K562 (cell line): ENCODE measurements around the gene KIF1A. TPM values are rescaled to one million over a fixed set of nuclear protein-coding genes. Genes with fewer than 3 reads are reported as not detected.
A peak's percentile ranks its signal among the peaks of the same experiment; 100 is the strongest.

ENCODE experiments used
- ATAC-seq: fragments of 200-7000 bp; cut with Tn5 transposase; 3 replicates; pipeline ENCODE4 v1.9.1; 2020; ENCODE audit warnings: moderate library complexity
- BruUV-seq: library from RNA; stranded (reverse); fragments of 400-500 nt; replicated peaks from 2 replicates; lab custom pipeline; 2021; lab: Mats Ljungman, UMichigan
- CTCF ChIA-PET: fragments of 300-600 bp; formaldehyde crosslinking; extraction: SDS; loops from one replicate; lab custom pipeline; 2021; ENCODE audit warnings: low intra/inter-chr PET ratio; lab: Yijun Ruan, JAX
- POLR2A ChIA-PET: fragments of 300-600, 350-650 bp; sonication (Branson Sonifier 250); formaldehyde crosslinking; extraction: SDS; loops from one replicate; lab custom pipeline; 2021; ENCODE audit warnings: antibody characterized with exemption, inconsistent platforms; lab: Yijun Ruan, JAX
- DNase-seq, 4 experiments: peaks; one replicate each; pipeline versions ENCODE4 v3.0.0 to v3.0.0-alpha.2; 2011 to 2018; ENCODE audit warnings: low spot score in 3 of 4, mixed read lengths in 3 of 4; ENCODE audit errors: extremely low read depth in 1 of 4
- FAIRE-seq: peaks from 2 replicates; lab custom pipeline; 2011; peaks lifted over from hg19 to GRCh38; lab: Jason Lieb, UNC
- H2AFZ ChIP-seq: 2 replicates; pipeline ENCODE4 v1.6.0; 2011; ENCODE audit warnings: low read depth, low read length, control low read depth, inconsistent platforms
- H3K27ac ChIP-seq: fragments of 200-600 bp; 3 replicates; pipeline ENCODE4 v1.8.0; 2011; ENCODE audit warnings: low read depth, mild to moderate bottlenecking, control low read depth, inconsistent platforms, low read length, moderate library complexity, mixed read lengths; ENCODE audit errors: extremely low read depth
- H3K27me3 ChIP-seq, 2 experiments: fragments of 300-600 bp in 1 of 2; 2 replicates in 1 of 2; 3 replicates in 1 of 2; pipeline versions ENCODE4 v1.6.0 to v1.8.0; 2011; ENCODE audit warnings: inconsistent platforms in 2 of 2, low read length in 2 of 2, mild to moderate bottlenecking in 1 of 2, mixed read lengths in 1 of 2, moderate library complexity in 1 of 2; ENCODE audit not compliant: control insufficient read depth in 2 of 2, insufficient read depth in 2 of 2
- H3K36me3 ChIP-seq: fragments of 300-600 bp; 3 replicates; pipeline ENCODE4 v1.8.0; 2011; ENCODE audit warnings: mild to moderate bottlenecking, low read length, inconsistent platforms; ENCODE audit not compliant: control insufficient read depth, insufficient read depth
- H3K4me1 ChIP-seq, 2 experiments: fragments of 200-600 bp in 1 of 2; replicated peaks in 1 of 2; 2 replicates in 1 of 2; 3 replicates in 1 of 2; pipeline versions ENCODE4 v1.5.1 to v1.8.0; 2011; ENCODE audit warnings: inconsistent platforms in 2 of 2, low read length in 2 of 2, mild to moderate bottlenecking in 1 of 2, mixed read lengths in 1 of 2, moderate library complexity in 1 of 2; ENCODE audit not compliant: control insufficient read depth in 2 of 2, insufficient read depth in 2 of 2
- H3K4me2 ChIP-seq: 2 replicates; pipeline ENCODE4 v1.6.1; 2011; ENCODE audit warnings: low read length, control low read depth, inconsistent platforms, mixed read lengths; ENCODE audit not compliant: insufficient read depth
- H3K4me3 ChIP-seq: fragments of 200-600 bp; sonication (generic), shearing (Covaris generic); 2 replicates; pipeline ENCODE4 v1.5.1; 2016; ENCODE audit warnings: control low read depth, inconsistent platforms
- H3K79me2 ChIP-seq: fragments of 200-600 bp; 3 replicates; pipeline ENCODE4 v1.8.0; 2011; ENCODE audit warnings: low read length, inconsistent platforms; ENCODE audit not compliant: control insufficient read depth, insufficient read depth
- H3K9ac ChIP-seq, 2 experiments: 2 replicates each; pipeline versions ENCODE4 v1.6.0 to v1.6.1; 2011; ENCODE audit warnings: low read depth in 2 of 2, low read length in 2 of 2, control low read depth in 1 of 2, inconsistent platforms in 1 of 2, mild to moderate bottlenecking in 1 of 2, mixed read lengths in 1 of 2; ENCODE audit not compliant: insufficient read depth in 1 of 2
- H3K9me1 ChIP-seq: one replicate; pipeline ENCODE4 v1.6.0; 2011; ENCODE audit warnings: inconsistent platforms, mild to moderate bottlenecking, low read length, moderate library complexity; ENCODE audit not compliant: control insufficient read depth, insufficient read depth
- H3K9me3 ChIP-seq: replicated peaks from 2 replicates; pipeline ENCODE4 v1.5.1; 2011; ENCODE audit warnings: low read depth, low read length, inconsistent platforms; ENCODE audit not compliant: control insufficient read depth, insufficient read depth
- H4K20me1 ChIP-seq: replicated peaks from 2 replicates; pipeline ENCODE4 v1.6.1; 2011; ENCODE audit warnings: low read length, inconsistent platforms, mixed read lengths; ENCODE audit not compliant: control insufficient read depth, insufficient read depth
- JUND ChIP-seq, 2 experiments: IDR thresholded peaks; 2 replicates in 1 of 2; 3 replicates in 1 of 2; pipeline ENCODE4 v1.6.1; 2011; ENCODE audit warnings: borderline replicate concordance in 2 of 2, low read depth in 2 of 2, low read length in 2 of 2, improper control_type of control experiment in 1 of 2, missing biosample characterization in 1 of 2, missing genetic modification characterization in 1 of 2, missing genetic modification reagents in 1 of 2
- MXD1 ChIP-seq: fragments of 250-450 bp; sonication (Bioruptor Pico); IDR thresholded peaks from 2 replicates; pipeline ENCODE4 v1.8.0; 2021; ENCODE audit warnings: borderline replicate concordance, mild to moderate bottlenecking, moderate library complexity; ENCODE audit not compliant: poor library complexity, severe bottlenecking
- SMARCC2 ChIP-seq: fragments of 450-650 bp; IDR thresholded peaks from 2 replicates; pipeline ENCODE4 v1.6.1; 2017; ENCODE audit warnings: antibody characterized with exemption, moderate library complexity, mild to moderate bottlenecking, low read depth
- SREBF2 ChIP-seq: sonication (generic); formaldehyde crosslinking; IDR thresholded peaks from 2 replicates; pipeline ENCODE4 v1.4.0; 2020; ENCODE audit warnings: mild to moderate bottlenecking, missing genetic modification reagents
- ZFP36 ChIP-seq: fragments of 150-350 bp; IDR thresholded peaks from 2 replicates; pipeline ENCODE4 v1.6.1; 2018; ENCODE audit warnings: low read length, low read depth; ENCODE audit not compliant: partially characterized antibody
- ZNF217 ChIP-seq: sonication (generic); formaldehyde crosslinking; IDR thresholded peaks from 2 replicates; pipeline ENCODE4 v1.8.0; 2022; ENCODE audit warnings: mild to moderate bottlenecking, missing genetic modification reagents
- ZNF263 ChIP-seq: sonication (generic); formaldehyde crosslinking; IDR thresholded peaks from 2 replicates; pipeline ENCODE4 v1.8.0; 2022; ENCODE audit warnings: mild to moderate bottlenecking, missing genetic modification reagents, borderline replicate concordance
- ZNF274 ChIP-seq: IDR thresholded peaks from 2 replicates; pipeline ENCODE4 v1.6.1; 2011; ENCODE audit warnings: low read depth, mild to moderate bottlenecking, low read length, moderate library complexity, borderline replicate concordance
- ZNF324 ChIP-seq: fragments of 250-450 bp; sonication (Bioruptor Pico); IDR thresholded peaks from 2 replicates; pipeline ENCODE4 v1.4.0; 2020; ENCODE audit warnings: mild to moderate bottlenecking
- WGBS: fragments of 100-300 bp; shearing (Covaris generic); methylation state at CpG from one replicate; pipeline ENCODE4 v1.1.6; 2016; ENCODE audit warnings: low coverage, mixed read lengths; ENCODE audit not compliant: insufficient coverage; ENCODE audit errors: missing lambda C conversion rate; 5-methylcytosine and 5-hydroxymethylcytosine counted together
- in situ Hi-C: fragments of 300-500 bp; cut with MboI; formaldehyde crosslinking; loops from 4 replicates; pipeline ENCODE4 v1.15.0; 2018; ENCODE audit warnings: inconsistent platforms, mixed read lengths
- intact Hi-C: fragments of 100-400 bp; cut with micrococcal nuclease; formaldehyde crosslinking; loops from 2 replicates; pipeline ENCODE4 v1.14.2; 2022
- polyA plus RNA-seq, 8 experiments: library from polyadenylated mRNA; depleted of rRNA in 4 of 8; stranded (reverse) in 5 of 8; unstranded in 3 of 8; fragments of >200 nt; fragmentation: Nextera tagmentation in 2 of 8; fragmentation: Illumina TruSeq in 1 of 8; extraction: Ambion mirVana in 2 of 8; extraction: Trizol in 1 of 8; gene quantifications; 2 replicates each; pipeline versions ENCODE4 v1.2.1 to v1.2.3, GENCODE V29; 2011 to 2014; ENCODE audit warnings: inconsistent platforms in 1 of 8, missing spikeins in 1 of 8
- total RNA-seq, 7 experiments: library from RNA; depleted of rRNA in 6 of 7; stranded (reverse); fragments of >200 nt in 6 of 7; fragmentation: Illumina TruSeq in 2 of 7; extraction: Trizol in 2 of 7; gene quantifications; 2 replicates each; pipeline versions ENCODE4 v1.2.1 to v1.2.3, GENCODE V29; 2011 to 2021; ENCODE audit warnings: low replicate concordance in 1 of 7

Gene KIF1A
- total and polyA plus RNA-seq, 9 of the 15 experiments (the other 6 are each of a cell fraction or from before 2014, with no cell fraction given), result 0.07 to 1.4 (median 0.45) TPM; not detected in 2

GRCh38 chr2:240786355-240786841, 33.6 kb downstream of the KIF1A start:
- H3K9me3 ChIP-seq, result no peaks in the 10 kb centered on the region
- no peak overlapping the region for H3K4me2 ChIP-seq
- no peak for FAIRE-seq
- no peak overlapping the region for H3K9ac ChIP-seq
- no peaks in the 10 kb centered on the region for H3K9me1 ChIP-seq
- no TSS peak for BruUV-seq
- DNase-seq, result no peak
- H3K36me3 ChIP-seq, result no peaks in the 10 kb centered on the region
- no peaks in the 10 kb centered on the region for H4K20me1 ChIP-seq
- H2AFZ ChIP-seq, result no peak overlapping the region
- no peaks in the 10 kb centered on the region for H3K79me2 ChIP-seq
- ATAC-seq, result no peak
- 0% methylated on average over 6 of the region's 8 CpGs for WGBS
- TF ChIP-seq SMARCC2 (no peak), ZNF324 (CRISPR knock-in tag) (no peak), JUND (IDR thresholded peaks at IDR 0.05; ENCODE audit: borderline replicate concordance, low read depth, low read length) (no peak), JUND (tag; IDR thresholded peaks at IDR 0.05; ENCODE audit: borderline replicate concordance, low read depth, low read length) (no peak), ZNF217 (CRISPR knock-in tag) (no peak), ZNF274 (no peak), ZNF263 (CRISPR knock-in tag) (peak; percentile 52; the same call in 1 of the 2 replicates), MXD1 (no peak), ZFP36 (no peak), SREBF2 (CRISPR knock-in tag) (no peak)
- in situ Hi-C loops (no loop called here), intact Hi-C loops (no loop called here)
- H3K4me1 ChIP-seq, result peaks cover 0 to 21% of the 10 kb centered on the region in 2 experiments; a peak in 1 of 5 replicates
- ChIA-PET CTCF (no interaction called here), POLR2A (no interaction called here)
- no peak overlapping the region for H3K27ac ChIP-seq
- no peak overlapping the region for H3K4me3 ChIP-seq
- peaks cover 0 to 7% of the 10 kb centered on the region in 2 experiments; a peak in 1 of 5 replicates for H3K27me3 ChIP-seq
